GM19452 (cell line): ENCODE results near the gene CACNG8.

ENCODE experiments used
- ATAC-seq: cut with Tn5 transposase; IDR thresholded peaks from one replicate; pipeline ENCODE4 v1.9.1; 2021; ENCODE audit not compliant: unreplicated experiment

Gene CACNG8

DNA sequence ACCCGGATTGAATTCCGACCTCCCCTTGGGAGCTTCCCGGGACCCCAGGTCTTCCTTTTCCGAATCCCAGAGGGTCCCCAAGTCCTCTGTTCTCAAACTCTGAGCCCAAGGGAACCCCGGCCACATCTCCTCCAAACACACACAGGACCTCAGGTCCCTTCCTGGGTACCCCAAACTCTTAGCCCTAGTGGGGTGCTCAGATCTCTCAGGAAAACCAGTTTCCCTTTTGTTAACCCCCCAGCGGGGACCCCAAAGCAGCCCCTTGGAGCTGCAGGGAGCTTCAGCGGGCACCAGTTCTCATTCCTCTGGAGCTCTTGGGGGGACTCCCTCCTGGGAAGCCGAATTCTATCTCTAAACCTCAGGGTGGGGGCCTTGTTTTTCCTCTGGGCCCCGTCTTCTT is 29.5 kb downstream of the CACNG8 start:
- no peak for ATAC-seq

DNA sequence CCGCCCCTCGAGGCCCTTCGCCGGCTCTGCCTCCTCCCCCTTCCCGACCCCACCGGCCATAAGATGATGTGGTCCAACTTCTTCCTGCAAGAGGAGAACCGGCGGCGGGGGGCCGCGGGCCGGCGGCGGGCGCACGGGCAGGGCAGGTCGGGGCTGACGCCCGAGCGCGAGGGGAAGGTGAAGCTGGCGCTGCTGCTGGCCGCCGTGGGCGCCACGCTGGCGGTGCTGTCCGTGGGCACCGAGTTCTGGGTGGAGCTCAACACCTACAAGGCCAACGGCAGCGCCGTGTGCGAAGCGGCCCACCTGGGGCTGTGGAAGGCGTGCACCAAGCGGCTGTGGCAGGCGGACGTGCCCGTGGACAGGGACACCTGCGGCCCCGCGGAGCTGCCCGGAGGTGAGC is 30.1 kb downstream of the CACNG8 start:
- ATAC-seq, result no peak

DNA sequence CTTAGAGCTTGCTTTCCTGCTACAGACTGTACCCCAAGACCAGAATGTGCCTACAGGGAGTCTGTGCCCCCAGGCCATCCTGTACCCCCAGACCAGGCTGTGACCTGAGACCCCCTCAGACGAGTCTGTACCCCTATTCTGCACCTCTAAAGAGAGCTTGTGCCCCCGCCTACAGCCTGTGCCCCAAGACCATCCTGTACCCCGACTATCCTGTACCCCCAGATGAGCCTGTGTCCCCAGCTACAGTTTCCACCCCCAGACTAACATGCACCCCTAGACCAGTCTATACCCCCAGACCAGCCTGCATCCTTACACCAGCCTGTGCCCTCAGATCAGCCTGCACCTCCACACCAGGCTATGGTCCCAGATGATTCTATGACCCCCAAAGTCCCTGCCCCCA is 30.7 kb downstream of the CACNG8 start:
- no peak for ATAC-seq

DNA sequence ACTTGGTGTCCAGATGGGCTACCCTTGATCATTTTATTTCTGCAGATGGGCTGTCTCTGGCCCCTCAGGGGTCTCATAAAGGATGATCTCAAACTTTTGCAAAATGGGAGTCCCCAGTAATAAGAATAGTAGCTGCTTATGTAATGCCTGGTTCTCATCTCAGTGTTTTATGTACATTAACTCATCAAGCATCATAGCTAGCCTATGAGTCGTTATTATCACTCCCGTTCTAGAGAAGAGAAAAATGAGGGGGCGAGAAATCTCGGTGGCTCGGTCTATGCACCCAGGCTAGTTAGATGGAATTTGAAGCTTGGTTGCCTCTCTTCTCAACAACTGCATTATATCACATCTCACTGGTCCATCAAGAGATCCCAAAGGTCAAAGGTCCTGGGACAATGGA is 32.1 kb downstream of the CACNG8 start:
- no peak for ATAC-seq

DNA sequence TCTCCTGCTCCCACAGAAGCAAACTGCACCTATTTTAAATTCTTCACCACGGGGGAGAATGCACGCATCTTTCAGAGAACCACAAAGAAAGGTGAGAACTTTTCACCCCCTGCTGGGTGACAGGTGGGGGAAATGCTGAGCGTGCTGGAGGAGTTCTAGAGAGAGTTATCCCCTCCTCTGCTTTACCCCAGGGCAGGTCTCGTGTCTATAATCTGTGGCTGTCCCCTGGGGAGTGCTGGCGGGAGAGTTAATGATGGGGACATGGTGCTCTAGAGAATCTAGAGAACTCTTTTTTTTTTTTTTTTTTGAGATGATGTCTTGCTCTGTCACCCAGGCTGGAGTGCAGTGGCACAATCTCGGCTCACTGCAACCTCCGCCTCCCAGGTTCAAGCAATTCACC is 35.5 kb downstream of the CACNG8 start:
- no peak for ATAC-seq

DNA sequence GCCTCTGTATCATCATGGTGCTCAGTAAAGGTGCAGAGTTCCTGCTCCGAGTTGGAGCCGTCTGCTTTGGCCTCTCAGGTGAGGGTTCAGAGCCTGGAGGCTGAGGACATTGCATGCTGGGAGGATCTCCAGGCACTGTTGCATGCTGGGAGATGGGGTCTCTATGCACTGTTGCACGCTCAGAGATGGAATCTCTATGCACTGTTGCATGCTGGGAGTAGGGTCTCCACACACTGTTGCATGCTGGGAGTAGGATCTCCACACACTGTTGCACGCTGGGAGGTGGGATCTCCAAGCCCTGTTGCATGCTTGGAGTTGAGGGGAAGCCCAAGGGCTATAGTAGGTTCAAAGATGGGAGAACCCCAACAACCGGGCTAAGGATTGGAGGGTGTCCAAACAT is 37.0 kb downstream of the CACNG8 start:
- no peak for ATAC-seq

DNA sequence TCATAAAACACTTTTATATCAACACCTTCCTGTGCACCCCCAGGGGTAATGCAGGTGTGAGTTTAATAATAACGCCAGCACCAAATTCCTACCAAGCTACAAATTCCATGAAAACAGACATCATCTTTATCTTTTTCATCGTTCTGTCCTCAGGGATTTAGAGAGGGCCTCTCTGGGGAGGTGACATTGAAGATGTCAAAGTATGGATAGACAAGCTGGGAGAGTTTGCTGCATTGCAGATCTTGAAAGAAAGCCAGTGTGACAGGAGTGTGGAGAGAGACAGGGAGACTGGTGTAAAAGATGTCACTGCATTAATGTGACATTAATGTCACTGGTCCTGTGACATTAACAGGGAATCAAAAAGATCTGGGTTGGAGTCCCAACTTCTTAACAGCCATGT is 38.8 kb downstream of the CACNG8 start:
- no peak for ATAC-seq

DNA sequence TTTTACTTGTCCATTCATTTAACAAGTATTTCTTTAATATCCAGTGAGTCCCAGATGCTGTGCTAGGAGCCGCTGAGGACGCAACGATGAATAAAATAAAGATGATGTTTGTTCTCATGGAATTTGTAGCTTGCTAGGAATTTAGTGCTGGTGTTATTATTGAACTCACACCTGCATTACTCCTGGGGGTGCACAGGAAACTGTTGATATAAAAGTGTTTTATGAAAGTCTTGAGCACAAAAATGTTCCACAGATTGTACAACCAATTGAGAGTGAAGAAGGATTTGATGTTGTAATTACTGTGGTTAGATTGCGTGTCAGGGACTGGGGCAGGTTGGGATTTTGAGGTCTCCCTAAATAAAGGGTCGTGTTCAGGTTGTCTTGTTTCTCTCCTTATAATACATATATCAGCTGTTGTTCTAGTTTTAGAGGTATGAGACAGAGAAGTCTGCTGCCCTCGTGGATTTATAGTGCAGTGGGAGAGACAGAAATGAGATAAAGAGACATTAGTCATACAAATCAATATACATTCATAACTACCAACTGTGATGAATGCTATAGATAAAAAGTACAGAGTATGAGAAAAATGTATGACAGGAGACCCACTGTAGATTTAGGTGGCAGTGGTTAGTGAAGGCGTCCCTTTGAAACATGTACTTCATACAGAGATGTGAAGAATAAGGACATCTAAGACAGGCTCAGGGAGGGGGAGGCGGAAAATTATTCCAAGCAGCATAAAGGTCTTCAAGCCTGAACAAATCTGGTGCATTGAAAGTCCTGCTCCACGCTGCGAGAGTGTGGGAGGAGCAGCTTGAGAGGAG is 40.0 kb downstream of the CACNG8 start:
- ATAC-seq, result no peak

DNA sequence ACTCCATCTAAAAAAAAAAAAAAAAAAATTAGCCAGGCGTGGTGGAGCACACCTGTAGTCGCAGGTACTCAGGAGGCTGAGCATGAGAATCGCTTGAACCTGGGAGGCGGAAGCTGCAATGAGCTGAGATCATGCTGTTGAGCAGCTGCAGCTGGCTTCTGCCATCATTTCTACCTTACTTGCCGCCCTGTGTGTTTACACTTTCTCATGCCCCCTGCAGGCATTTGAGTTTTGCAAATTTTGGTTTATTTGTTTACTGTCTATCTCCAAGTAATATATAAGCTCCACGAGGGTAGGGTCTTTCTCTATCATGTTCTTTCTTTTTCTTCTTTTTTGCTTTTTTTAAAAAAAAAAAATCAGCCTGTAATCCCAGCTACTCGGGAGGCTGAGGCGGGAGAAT is 46.7 kb downstream of the CACNG8 start:
- ATAC-seq, result no peak

DNA sequence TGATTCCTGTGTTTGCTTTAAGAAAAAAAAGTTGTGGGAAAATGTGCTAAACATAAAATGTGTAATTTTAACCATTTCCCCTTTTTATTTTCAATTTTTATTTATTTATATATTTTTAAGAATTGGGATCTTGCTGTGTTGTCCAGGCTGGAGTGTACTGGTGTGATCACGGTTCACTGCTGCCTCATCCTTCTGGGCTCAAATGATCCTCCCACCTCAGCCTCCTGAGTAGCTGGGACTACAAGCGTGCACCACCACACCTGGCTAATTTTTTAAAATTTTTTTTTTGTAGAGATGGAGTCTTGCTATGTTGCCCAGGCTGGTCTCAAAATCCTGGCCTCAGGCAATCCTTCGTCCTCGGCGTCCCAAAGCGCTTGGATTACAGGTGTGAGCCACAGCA is 47.7 kb downstream of the CACNG8 start:
- no peak for ATAC-seq

DNA sequence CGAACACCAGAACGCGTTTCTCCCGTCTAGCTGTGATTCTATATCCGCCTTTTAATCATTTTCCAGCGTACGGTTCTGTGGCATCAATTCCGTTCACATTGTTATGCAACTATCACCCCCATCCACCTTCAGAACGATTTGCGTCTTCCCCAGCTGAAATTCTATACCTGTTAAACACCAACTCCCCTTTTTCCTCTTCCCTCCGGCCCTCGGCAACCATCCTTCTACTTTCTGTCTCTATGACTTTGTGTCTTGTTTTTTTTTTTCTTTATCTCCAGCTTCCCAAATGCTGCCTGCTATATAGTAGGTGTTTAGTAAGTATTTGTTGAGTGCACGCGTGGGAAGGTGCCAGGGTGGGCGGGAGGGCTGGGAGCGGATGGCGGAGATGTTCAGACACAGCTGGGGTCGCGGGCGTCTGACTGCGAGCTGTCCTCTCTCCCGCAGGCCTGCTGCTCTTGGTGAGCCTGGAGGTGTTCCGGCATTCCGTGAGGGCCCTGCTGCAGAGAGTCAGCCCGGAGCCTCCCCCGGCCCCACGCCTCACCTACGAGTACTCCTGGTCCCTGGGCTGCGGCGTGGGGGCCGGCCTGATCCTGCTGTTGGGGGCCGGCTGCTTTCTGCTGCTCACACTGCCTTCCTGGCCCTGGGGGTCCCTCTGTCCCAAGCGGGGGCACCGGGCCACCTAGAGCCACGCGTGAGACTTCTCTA is 48.9 kb downstream of the CACNG8 start:
- ATAC-seq, result no peak

DNA sequence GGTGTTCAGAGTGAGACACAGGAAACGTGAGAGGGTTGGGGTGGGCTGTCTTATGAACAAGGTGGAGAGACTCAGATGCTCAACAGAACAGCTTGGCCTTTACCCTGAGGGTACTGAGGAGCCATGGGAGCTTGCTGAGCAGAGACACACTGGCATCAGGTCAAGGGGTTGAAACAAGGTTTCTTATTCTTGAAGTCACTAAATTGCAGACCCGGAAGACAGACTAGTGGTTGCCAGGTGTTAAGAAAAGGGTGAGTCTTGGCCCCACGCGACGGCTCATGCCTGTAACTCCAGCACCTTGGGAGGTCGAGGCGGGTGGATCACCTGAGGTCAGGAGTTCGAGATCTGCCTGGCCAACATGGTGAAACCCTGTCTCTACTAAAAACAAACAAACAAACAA is 51.1 kb downstream of the CACNG8 start:
- ATAC-seq, result no peak

DNA sequence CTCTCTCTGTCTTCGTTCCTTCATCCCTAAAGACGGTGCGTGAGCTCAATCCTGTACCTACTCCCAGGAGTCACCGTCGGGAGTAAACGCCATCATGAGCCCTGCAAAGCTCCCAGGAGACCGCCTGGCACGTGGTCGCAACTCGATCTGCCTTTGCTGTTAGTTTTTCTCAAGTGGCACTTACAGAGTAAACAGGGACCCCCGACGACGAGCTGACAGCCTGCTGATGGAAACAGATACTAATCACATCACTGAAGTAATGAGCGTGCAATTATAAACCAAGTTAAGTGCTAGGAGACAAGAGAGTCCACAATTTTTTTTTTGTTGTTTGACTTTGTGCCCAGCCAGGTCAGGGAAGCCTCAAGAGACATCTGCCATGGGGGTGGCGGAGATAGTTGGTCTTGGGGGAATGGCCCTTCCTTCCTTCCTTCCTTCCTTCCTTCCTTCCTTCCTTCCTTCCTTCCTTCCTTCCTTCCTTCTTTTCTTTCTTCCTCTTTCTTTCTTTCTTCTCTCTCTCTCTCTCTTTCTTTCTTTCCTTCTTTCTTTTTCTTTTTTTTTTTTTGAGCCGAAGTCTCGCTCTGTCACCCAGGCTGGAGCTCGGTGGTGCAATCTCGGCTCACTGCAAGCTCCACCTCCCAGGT is 52.3 kb downstream of the CACNG8 start:
- ATAC-seq, result no peak

DNA sequence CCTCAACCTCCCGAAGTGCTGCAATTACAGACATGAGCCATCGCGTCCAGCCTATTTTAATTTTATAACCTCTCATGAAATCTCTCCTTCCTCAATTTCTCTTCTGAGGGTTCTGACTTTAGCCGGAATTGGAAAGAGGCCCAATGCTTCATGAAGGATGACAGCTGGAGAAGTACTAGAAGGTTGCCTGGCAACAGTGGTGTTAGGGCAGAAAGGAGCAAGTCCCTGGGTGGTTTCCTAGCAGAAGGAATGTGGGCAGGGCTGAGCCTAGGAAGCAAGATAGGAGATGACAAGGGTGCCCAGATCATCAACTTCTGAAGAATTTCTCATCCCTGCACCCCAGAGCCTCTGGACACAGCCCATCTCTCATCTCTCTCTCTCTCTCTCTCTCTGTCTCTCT is 54.5 kb downstream of the CACNG8 start:
- ATAC-seq, result no peak

DNA sequence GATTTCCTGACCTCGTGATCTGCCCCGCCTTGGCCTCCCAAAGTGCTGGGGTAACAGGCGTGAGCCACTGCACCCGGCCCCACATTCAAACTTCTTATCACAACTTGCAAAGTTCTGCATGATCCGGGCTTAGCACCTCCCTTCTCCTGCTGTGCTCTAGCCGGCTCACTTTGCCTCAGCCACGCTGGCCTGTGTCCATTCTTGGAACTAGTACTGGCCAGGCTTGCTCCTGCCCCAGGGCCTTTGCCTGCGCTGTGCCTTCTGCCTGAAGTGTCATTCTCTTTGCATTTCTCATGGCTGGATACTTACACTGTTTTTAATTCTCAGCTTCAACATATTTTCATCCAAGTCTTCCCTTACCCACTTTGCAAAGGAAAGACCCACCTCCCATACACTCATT is 58.6 kb downstream of the CACNG8 start:
- ATAC-seq, result no peak

DNA sequence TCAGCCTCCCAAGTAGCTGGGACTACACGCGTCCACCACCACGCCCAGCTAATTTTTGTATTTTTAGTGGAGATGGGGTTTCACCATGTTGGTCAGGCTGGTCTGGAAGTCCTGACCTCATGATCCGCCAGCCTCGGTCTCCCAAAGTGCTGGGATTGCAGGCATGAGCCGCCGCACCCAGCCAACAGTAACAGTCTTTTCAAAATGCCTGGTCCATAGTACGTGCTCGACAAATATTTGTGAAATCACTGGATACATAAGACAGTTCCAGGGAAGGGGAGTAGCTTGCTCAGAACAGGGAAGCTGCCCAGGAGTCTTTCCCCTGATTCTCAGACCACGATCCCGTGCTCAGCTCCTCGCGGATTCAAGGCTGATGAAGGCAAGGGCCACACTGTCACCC is 59.2 kb downstream of the CACNG8 start:
- ATAC-seq, result no peak

DNA sequence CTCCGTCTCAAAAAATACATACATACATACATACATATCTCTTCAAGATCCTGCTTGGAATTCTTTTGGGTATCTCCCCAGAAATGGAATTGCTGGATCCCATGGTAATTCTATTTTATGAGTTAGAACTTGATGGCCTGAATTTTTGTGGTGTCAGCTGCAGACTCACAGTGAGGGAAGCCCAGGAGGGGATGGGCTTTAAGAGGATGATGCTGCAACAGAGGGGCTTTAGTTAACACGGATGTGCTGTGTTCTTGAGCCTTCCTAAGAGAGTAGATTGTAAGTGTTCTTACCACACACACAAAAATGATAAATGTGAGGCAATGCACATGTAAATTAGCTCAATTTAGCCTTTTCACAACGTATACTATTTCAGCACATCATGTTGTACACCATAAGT is 60.5 kb downstream of the CACNG8 start:
- ATAC-seq, result no peak

DNA sequence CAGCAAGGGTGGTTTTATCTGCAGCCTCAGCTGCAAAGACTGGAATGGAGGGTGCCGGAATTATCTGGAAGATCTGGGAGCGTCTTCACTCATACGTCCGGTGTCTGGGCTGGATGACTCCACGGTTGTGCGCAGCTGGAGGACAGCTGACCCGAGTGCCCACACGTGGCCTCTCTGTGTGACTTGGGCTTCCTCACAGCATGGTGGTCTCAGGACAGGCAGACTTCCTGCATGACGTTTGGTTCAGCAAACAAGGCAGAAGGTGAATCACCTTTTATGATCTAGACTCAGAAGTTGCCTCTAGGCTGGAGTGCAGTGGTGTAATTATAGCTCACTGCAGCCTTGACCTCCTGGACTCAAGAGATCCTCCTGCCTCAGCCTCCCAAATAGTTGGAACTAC is 61.9 kb downstream of the CACNG8 start:
- ATAC-seq, result no peak

DNA sequence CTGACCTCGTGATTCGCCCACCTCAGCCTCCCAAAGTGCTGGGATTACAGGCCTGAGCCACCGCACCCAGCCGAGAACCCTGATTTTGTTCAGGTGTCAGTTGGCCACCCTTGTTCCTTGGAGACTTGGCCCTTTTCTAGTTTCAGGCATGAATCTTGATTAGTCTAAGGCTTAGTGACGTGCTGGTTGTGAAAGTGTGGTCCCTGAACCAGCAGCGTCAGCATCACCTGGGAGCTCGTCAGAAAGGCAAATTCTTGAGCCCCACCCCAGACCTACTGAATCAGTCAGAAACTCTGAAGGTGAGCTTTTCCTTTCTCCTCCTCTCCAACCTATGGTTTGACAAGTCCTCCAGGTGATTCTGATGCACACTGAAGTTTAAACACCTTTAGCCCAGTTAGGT is 63.9 kb downstream of the CACNG8 start:
- ATAC-seq, result no peak

DNA sequence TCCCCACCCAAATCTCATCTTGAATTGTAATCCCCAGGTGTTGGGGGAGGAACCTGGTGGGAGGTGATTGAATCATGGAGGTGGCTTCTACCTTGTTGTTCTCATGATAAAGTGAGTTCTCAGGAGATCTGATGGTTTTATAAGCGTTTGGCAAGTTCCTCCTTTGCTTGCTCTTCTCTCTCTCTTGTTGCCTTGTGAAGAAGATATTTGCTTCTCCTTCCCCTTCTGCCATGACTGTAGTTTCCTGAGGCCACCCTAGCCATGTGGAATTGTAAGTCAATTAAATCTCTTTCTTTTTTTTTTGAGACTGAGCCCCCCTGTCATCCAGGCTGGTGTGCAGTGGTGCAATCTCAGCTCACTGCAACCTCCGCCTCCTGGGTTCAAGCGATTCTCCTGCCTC is 66.6 kb downstream of the CACNG8 start:
- no peak for ATAC-seq

DNA sequence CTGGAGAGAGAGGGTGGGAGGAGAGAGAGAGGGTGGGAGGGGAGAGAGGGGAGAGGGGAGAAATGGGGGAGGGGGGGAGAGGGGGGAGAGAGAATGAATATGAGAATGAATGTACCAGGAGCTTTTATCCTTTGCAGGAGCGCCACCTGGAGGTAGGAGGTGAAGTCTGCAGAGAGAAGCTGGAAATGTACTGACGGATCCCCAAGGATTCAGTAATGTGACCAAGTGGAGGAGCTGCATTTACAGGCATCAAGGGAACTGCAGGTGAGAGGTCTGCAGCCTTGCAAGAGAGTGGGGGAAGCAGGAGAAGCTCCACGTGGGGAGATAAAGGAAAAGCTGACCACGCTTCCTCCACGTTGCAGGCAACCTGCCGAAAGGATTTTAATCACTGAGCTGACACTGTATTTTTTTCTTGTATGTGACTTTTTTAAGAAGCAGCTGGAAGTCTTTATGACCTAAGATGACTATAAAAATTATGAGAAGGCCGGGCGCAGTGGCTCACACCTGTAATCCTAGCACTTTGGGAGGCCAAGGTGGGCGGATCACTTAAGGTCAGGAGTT is 67.3 kb downstream of the CACNG8 start:
- ATAC-seq, result no peak
